GM23338 (cell line): ENCODE results near the gene GRAMD4. TPM values are rescaled to one million over a fixed set of nuclear protein-coding genes. Genes with fewer than 3 reads are reported as not detected.

Experiments
- ATAC-seq: fragments of 200-7000 bp; cut with Tn5 transposase; 3 replicates; pipeline ENCODE4 v1.9.1; 2020
- DNase-seq: peaks from one replicate; pipeline ENCODE4 v3.0.0-alpha.2; 2015; ENCODE audit warnings: low spot score
- H2AFZ ChIP-seq: fragments of 200-600 bp; sonication (generic); 2 replicates; pipeline ENCODE4 v1.8.0; 2016; ENCODE audit warnings: antibody characterized with exemption, mild to moderate bottlenecking, moderate library complexity
- H3F3A ChIP-seq: fragments of 200-600 bp; sonication (generic); replicated peaks from 2 replicates; pipeline ENCODE4 v1.8.0; 2017; ENCODE audit warnings: antibody characterized with exemption, mixed run types, low read depth
- H3K27ac ChIP-seq: fragments of 200-600 bp; sonication (generic); 2 replicates; pipeline ENCODE4 v1.6.1; 2016; ENCODE audit warnings: low read depth
- H3K27me3 ChIP-seq: fragments of 200-600 bp; sonication (generic); 2 replicates; pipeline ENCODE4 v1.8.0; 2016; ENCODE audit warnings: mild to moderate bottlenecking, mixed run types, moderate library complexity; ENCODE audit not compliant: insufficient read depth
- H3K36me3 ChIP-seq: fragments of 200-600 bp; sonication (generic); 2 replicates; pipeline ENCODE4 v1.8.0; 2016; ENCODE audit warnings: mild to moderate bottlenecking; ENCODE audit not compliant: insufficient read depth
- H3K4me1 ChIP-seq: fragments of 200-600 bp; sonication (generic); 2 replicates; pipeline ENCODE4 v1.8.0; 2016; ENCODE audit warnings: mild to moderate bottlenecking, moderate library complexity; ENCODE audit not compliant: insufficient read depth
- H3K4me2 ChIP-seq: fragments of 200-600 bp; sonication (generic); 2 replicates; pipeline ENCODE4 v1.7.1; 2017; ENCODE audit warnings: mixed run types
- H3K4me3 ChIP-seq: fragments of 200-600 bp; sonication (generic); 2 replicates; pipeline ENCODE4 v1.6.1; 2016; ENCODE audit warnings: mixed run types
- H3K79me2 ChIP-seq: fragments of 200-600 bp; sonication (generic); replicated peaks from 2 replicates; pipeline ENCODE4 v1.8.0; 2017; ENCODE audit warnings: mild to moderate bottlenecking; ENCODE audit not compliant: insufficient read depth
- H3K9me2 ChIP-seq: fragments of 200-600 bp; sonication (generic); 2 replicates; pipeline ENCODE4 v1.8.0; 2017; ENCODE audit not compliant: insufficient read depth
- H4K20me1 ChIP-seq: fragments of 200-600 bp; sonication (generic); replicated peaks from 2 replicates; pipeline ENCODE4 v1.8.0; 2017; ENCODE audit warnings: mild to moderate bottlenecking; ENCODE audit not compliant: insufficient read depth
- H3K27ac Mint-ChIP-seq: 2 replicates; pipeline ENCODE4 v1.8.0; 2020; ENCODE audit warnings: inconsistent platforms, mild to moderate bottlenecking, moderate library complexity, mixed read lengths
- H3K27me3 Mint-ChIP-seq: 3 replicates; pipeline ENCODE4 v1.8.0; 2022; ENCODE audit warnings: low read depth, mild to moderate bottlenecking, moderate library complexity, mixed read lengths, inconsistent platforms; ENCODE audit not compliant: insufficient read depth, poor library complexity
- H3K36me3 Mint-ChIP-seq: 3 replicates; pipeline ENCODE4 v1.8.0; 2021; ENCODE audit warnings: low read depth, mild to moderate bottlenecking, inconsistent platforms, moderate library complexity, mixed read lengths
- H3K4me1 Mint-ChIP-seq: 3 replicates; pipeline ENCODE4 v1.8.0; 2020; ENCODE audit warnings: mild to moderate bottlenecking, inconsistent platforms, mixed read lengths
- H3K4me3 Mint-ChIP-seq: 3 replicates; pipeline ENCODE4 v1.8.0; 2021; ENCODE audit warnings: moderate library complexity, mild to moderate bottlenecking, inconsistent platforms, mixed read lengths
- H3K9me3 Mint-ChIP-seq: 3 replicates; pipeline ENCODE4 v1.8.0; 2020; ENCODE audit warnings: moderate library complexity, mild to moderate bottlenecking, inconsistent platforms, mixed read lengths
- CREB1 ChIP-seq: fragments of 250-450 bp; sonication (Bioruptor Pico); IDR thresholded peaks from 2 replicates; pipeline ENCODE4 v1.5.0; 2020; ENCODE audit warnings: low read depth, mild to moderate bottlenecking, moderate library complexity
- ETS1 ChIP-seq: IDR thresholded peaks from 2 replicates; pipeline ENCODE4 v1.6.1; 2016; ENCODE audit warnings: antibody characterized with exemption
- EZH2 ChIP-seq: fragments of 200-600 bp; sonication (generic); IDR thresholded peaks from one replicate; pipeline ENCODE4 v1.8.0; 2017; ENCODE audit warnings: antibody characterized with exemption, mild to moderate bottlenecking, low read depth; ENCODE audit not compliant: unreplicated experiment
- EZH2phosphoT487 ChIP-seq: fragments of 200-600 bp; sonication (generic); IDR thresholded peaks from one replicate; pipeline ENCODE4 v1.8.1; 2018; ENCODE audit warnings: antibody characterized with exemption; ENCODE audit not compliant: unreplicated experiment
- JUNB ChIP-seq: IDR thresholded peaks from one replicate; pipeline ENCODE4 v1.6.1; 2016; ENCODE audit warnings: antibody characterized with exemption; ENCODE audit not compliant: unreplicated experiment
- NANOG ChIP-seq: IDR thresholded peaks from 2 replicates; pipeline ENCODE4 v1.6.1; 2016; ENCODE audit warnings: antibody characterized with exemption, borderline replicate concordance
- POLR2AphosphoS5 ChIP-seq: IDR thresholded peaks from 2 replicates; pipeline ENCODE4 v1.6.1; 2016; ENCODE audit warnings: antibody characterized with exemption, low read depth
- REST ChIP-seq: IDR thresholded peaks from one replicate; pipeline ENCODE4 v1.6.1; 2018; ENCODE audit warnings: antibody characterized with exemption; ENCODE audit not compliant: unreplicated experiment
- STAT1 ChIP-seq: IDR thresholded peaks from one replicate; pipeline ENCODE4 v1.6.1; 2016; ENCODE audit warnings: antibody characterized with exemption; ENCODE audit not compliant: unreplicated experiment
- ZNF114 ChIP-seq: fragments of 250-450 bp; sonication (Bioruptor Pico); IDR thresholded peaks from 2 replicates; pipeline ENCODE4 v1.5.0; 2020; ENCODE audit warnings: mild to moderate bottlenecking, moderate library complexity
- ZNF462 ChIP-seq: fragments of 250-450 bp; sonication (Bioruptor Pico); IDR thresholded peaks from 2 replicates; pipeline ENCODE4 v1.5.0; 2020; ENCODE audit warnings: mild to moderate bottlenecking, moderate library complexity
- polyA plus RNA-seq: library from polyadenylated mRNA; unstranded; fragments of >200 nt; fragmentation: Nextera tagmentation; extraction: Ambion mirVana; gene quantifications from 2 replicates; pipeline ENCODE4 v1.2.1, GENCODE V29; 2016
- total RNA-seq: library from RNA; depleted of rRNA; stranded (reverse); fragments of >200 nt; shearing (Covaris generic); gene quantifications from 2 replicates; pipeline ENCODE4 v1.2.3, GENCODE V29; 2014

Gene GRAMD4
- total and polyA plus RNA-seq, 2 experiments from 2014 or later, result 2.7 to 81.8 TPM

- 0 out of 2 replicates have a peak, but pooled peaks cover 7% of the 10 kb centered on the region for H4K20me1 ChIP-seq
- TF ChIP-seq POLR2AphosphoS5 (no peak), ZNF114 (CRISPR knock-in tag) (no peak)
- no peak for DNase-seq
- H3K4me3 ChIP-seq, result no peak overlapping the region
- Mint-ChIP-seq H3K36me3 (no peaks in the 10 kb centered on the region), H3K4me1 (peaks cover 16% of the 10 kb centered on the region), H3K4me3 (no peak overlapping the region), H3K9me3 (no peaks in the 10 kb centered on the region), H3K27ac (no peak overlapping the region), H3K27me3 (peaks cover 6% of the 10 kb centered on the region)
- ATAC-seq, result no peak
- no peak overlapping the region for H2AFZ ChIP-seq
- no peak overlapping the region for H3K4me2 ChIP-seq
- no peak overlapping the region for H3K27ac ChIP-seq
- no peaks in the 10 kb centered on the region for H3K9me2 ChIP-seq
- peaks cover 6% of the 10 kb centered on the region; the same call in 1 of the 2 replicates for H3K4me1 ChIP-seq
- H3K27me3 ChIP-seq, result no peaks in the 10 kb centered on the region
- H3K36me3 ChIP-seq, result no peaks in the 10 kb centered on the region
- peaks cover 11% of the 10 kb centered on the region for H3K79me2 ChIP-seq
- 0 out of 2 replicates have a peak, but pooled peaks cover 4% of the 10 kb centered on the region for H3F3A ChIP-seq
Observed at GRCh38 chr22:46609724-46610201, 10.4 kb upstream of the GRAMD4 start.

- H3F3A ChIP-seq, result 0 out of 2 replicates have a peak, but pooled peaks cover 4% of the 10 kb centered on the region
- H3K4me1 ChIP-seq, result peaks cover 6% of the 10 kb centered on the region; the same call in 1 of the 2 replicates
- H3K36me3 ChIP-seq, result no peaks in the 10 kb centered on the region
- H3K4me2 ChIP-seq, result no peak overlapping the region
- no peak overlapping the region for H2AFZ ChIP-seq
- H4K20me1 ChIP-seq, result 0 out of 2 replicates have a peak, but pooled peaks cover 7% of the 10 kb centered on the region
- DNase-seq (no peak), ATAC-seq (no peak)
- peaks cover 11% of the 10 kb centered on the region for H3K79me2 ChIP-seq
- H3K4me3 ChIP-seq, result no peak overlapping the region
- Mint-ChIP-seq H3K4me3 (no peak overlapping the region), H3K4me1 (peaks cover 16% of the 10 kb centered on the region), H3K27me3 (peaks cover 6% of the 10 kb centered on the region), H3K27ac (no peak overlapping the region), H3K36me3 (no peaks in the 10 kb centered on the region), H3K9me3 (no peaks in the 10 kb centered on the region)
- H3K9me2 ChIP-seq, result no peaks in the 10 kb centered on the region
- H3K27ac ChIP-seq, result no peak overlapping the region
- no peaks in the 10 kb centered on the region for H3K27me3 ChIP-seq
- TF ChIP-seq EZH2phosphoT487, result no peak
- TF ChIP-seq NANOG, result no peak
- no peak for TF ChIP-seq STAT1
- TF ChIP-seq ETS1, result no peak
- no peak for TF ChIP-seq ZNF462 (CRISPR knock-in tag)
- TF ChIP-seq ZNF114 (CRISPR knock-in tag), result no peak
- no peak for TF ChIP-seq POLR2AphosphoS5
- no peak for TF ChIP-seq REST
- no peak for TF ChIP-seq CREB1 (CRISPR knock-in tag)
- TF ChIP-seq EZH2, result no peak
- no peak for TF ChIP-seq JUNB
Observed at GRCh38 chr22:46610356-46610755, 9.8 kb upstream of the GRAMD4 start.
